MCF 10A (cell line): ENCODE results near the gene PTX4. TPM values are rescaled to one million over a fixed set of nuclear protein-coding genes. Genes with fewer than 3 reads are reported as not detected.

ENCODE experiments used
- BruUV-seq: library from RNA; stranded (reverse); fragments of 400-500 nt; replicated peaks from 2 replicates; lab custom pipeline; 2021; lab: Mats Ljungman, UMichigan
- CTCF ChIA-PET: fragments of 300-600 bp; sonication (Branson Sonifier 250); formaldehyde crosslinking; extraction: SDS; loops from one replicate; lab custom pipeline; 2021; ENCODE audit warnings: antibody characterized with exemption, inconsistent platforms; lab: Yijun Ruan, JAX
- POLR2A ChIA-PET: fragments of 300-600, 350-650 bp; sonication (Branson Sonifier 250); formaldehyde crosslinking; extraction: SDS; loops from one replicate; lab custom pipeline; 2020; ENCODE audit warnings: antibody characterized with exemption, inconsistent platforms; lab: Yijun Ruan, JAX
- DNase-seq: peaks from one replicate; pipeline ENCODE4 v3.0.0-alpha.2; 2018; ENCODE audit not compliant: unreplicated experiment
- H3K27ac Mint-ChIP-seq: one replicate; pipeline ENCODE4 v1.8.0; 2022; ENCODE audit warnings: mild to moderate bottlenecking, low read depth, mixed read lengths; ENCODE audit not compliant: unreplicated experiment
- H3K27me3 Mint-ChIP-seq: one replicate; pipeline ENCODE4 v1.8.0; 2022; ENCODE audit warnings: mixed read lengths; ENCODE audit not compliant: insufficient read depth, unreplicated experiment
- H3K36me3 Mint-ChIP-seq: one replicate; pipeline ENCODE4 v1.8.0; 2022; ENCODE audit warnings: mild to moderate bottlenecking, moderate library complexity, mixed read lengths; ENCODE audit not compliant: insufficient read depth, unreplicated experiment
- H3K4me1 Mint-ChIP-seq: one replicate; pipeline ENCODE4 v1.8.0; 2022; ENCODE audit warnings: mixed read lengths; ENCODE audit not compliant: insufficient read depth, unreplicated experiment
- H3K4me3 Mint-ChIP-seq: one replicate; pipeline ENCODE4 v1.8.0; 2022; ENCODE audit warnings: mild to moderate bottlenecking, moderate library complexity, mixed read lengths; ENCODE audit not compliant: unreplicated experiment
- H3K9me3 Mint-ChIP-seq: one replicate; pipeline ENCODE4 v1.8.0; 2022; ENCODE audit warnings: mixed read lengths; ENCODE audit not compliant: unreplicated experiment
- intact Hi-C: fragments of 100-400 bp; cut with micrococcal nuclease; formaldehyde crosslinking; loops from 2 replicates; pipeline ENCODE4 v1.14.1; 2022
- total RNA-seq: library from RNA; stranded (reverse); gene quantifications from 2 replicates; pipeline ENCODE4 v1.2.3, GENCODE V29; 2022
- TF ChIP-seq, protein P1 (sequence below): fragments of 200-600 bp; IDR thresholded peaks from one replicate; pipeline ENCODE4 v1.8.0; 2022; ENCODE audit warnings: antibody characterized with exemption, mild to moderate bottlenecking; ENCODE audit not compliant: unreplicated experiment

PTX4 gene
- total RNA-seq, 1 experiment from 2014 or later: not detected

DNA sequence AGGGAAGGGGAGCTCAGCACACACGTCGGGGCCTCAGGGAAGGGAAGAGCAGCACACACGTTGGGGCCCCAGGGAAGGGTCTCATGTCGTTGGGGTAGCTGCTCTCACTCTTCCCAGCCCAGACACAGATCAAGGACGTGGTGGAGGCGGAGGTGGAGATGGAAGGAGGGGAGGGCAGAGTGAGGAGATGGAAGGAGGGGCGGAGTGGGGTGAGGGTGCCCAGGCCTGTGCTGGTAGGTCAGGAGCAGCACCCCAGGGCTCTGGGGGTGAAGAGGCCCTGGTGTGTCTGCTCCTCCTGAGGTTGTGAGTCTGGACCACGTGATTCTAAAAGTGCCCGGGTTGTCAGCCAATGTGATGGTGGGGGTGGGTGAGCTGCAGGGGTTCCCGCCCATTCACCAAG is 28.8 kb downstream of the PTX4 start:
- intact Hi-C loops: no loop called here

DNA sequence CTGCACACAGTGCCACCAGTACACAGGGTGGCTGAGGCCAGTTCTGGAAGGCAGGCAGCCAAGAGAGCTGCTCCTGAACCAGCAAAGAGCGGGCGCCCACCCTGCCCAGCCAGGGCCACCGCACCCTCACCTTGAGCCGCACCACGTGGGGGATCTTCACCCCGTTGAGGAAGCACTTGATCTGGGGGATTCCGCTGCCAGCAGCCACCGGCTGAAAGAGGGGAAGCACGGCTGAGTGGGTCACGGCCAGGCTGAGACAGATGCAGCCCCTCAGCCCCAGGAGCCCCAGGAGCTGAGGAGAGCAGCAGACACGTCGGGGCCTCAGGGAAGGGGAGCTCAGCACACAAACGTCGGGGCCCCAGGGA is 29.8 kb downstream of the PTX4 start:
- no TSS peak for BruUV-seq
- CTCF ChIA-PET: interaction anchor here (0.5 kb wide), 1 partner anchor 14 kb away, joined by 3 read pairs; no protein-coding TSS in a partner anchor
- intact Hi-C loops: no loop called here

More for the DNA sequence above, 28.8 kb downstream of the PTX4 start:
- no peak for DNase-seq
- Mint-ChIP-seq H3K9me3 (no peaks in the 10 kb centered on the region), H3K27me3 (no peaks in the 10 kb centered on the region), H3K36me3 (peaks cover 49% of the 10 kb centered on the region), H3K4me3 (no peak overlapping the region), H3K27ac (no peak overlapping the region), H3K4me1 (no peaks in the 10 kb centered on the region)
- TF ChIP-seq, protein P1, sequence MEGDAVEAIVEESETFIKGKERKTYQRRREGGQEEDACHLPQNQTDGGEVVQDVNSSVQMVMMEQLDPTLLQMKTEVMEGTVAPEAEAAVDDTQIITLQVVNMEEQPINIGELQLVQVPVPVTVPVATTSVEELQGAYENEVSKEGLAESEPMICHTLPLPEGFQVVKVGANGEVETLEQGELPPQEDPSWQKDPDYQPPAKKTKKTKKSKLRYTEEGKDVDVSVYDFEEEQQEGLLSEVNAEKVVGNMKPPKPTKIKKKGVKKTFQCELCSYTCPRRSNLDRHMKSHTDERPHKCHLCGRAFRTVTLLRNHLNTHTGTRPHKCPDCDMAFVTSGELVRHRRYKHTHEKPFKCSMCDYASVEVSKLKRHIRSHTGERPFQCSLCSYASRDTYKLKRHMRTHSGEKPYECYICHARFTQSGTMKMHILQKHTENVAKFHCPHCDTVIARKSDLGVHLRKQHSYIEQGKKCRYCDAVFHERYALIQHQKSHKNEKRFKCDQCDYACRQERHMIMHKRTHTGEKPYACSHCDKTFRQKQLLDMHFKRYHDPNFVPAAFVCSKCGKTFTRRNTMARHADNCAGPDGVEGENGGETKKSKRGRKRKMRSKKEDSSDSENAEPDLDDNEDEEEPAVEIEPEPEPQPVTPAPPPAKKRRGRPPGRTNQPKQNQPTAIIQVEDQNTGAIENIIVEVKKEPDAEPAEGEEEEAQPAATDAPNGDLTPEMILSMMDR: no peak
- POLR2A ChIA-PET: interaction anchor here (0.6 kb wide), 1 partner anchor 79 kb away, joined by 4 read pairs; no protein-coding TSS in a partner anchor
- BruUV-seq: no TSS peak
- CTCF ChIA-PET: no interaction called here

DNA sequence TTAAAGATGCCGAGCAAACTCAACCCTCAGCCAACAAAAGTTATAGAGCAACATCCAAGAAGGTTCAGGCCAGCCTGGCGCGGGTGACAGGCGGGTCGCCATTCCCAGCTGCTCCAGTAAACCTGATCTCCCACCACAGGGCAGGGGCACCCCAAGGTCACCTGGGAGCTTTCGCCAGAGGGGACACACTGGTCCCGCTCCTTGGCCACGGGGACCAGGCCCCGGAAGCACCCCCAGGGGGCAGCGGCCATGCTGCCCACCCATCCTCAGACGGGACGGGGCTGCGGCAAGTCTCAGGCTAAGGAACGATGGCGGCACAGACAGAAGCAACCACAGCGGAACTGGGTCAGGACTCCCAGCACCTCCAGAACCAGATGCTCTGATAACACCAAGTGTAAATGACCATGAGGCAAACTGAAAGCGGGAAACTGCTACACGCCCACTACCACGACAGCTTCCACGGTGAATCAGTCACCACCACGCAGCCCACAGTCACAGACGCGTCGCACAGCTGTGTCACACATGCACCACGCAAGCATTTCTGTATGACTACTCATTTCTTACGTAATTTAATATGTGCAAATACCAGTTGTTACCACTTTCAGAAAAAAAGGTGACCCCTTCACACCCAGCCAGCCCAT is 30.3 kb downstream of the PTX4 start:
- POLR2A ChIA-PET: interaction anchor here (1.1 kb wide), 1 partner anchor 34 kb away, joined by 3 read pairs; no protein-coding TSS in a partner anchor
- DNase-seq: no peak
- TF ChIP-seq, protein P1: no peak
- Mint-ChIP-seq H3K27me3 (no peaks in the 10 kb centered on the region), H3K4me3 (no peak overlapping the region), H3K4me1 (no peaks in the 10 kb centered on the region), H3K27ac (no peak overlapping the region), H3K36me3 (peaks cover 46% of the 10 kb centered on the region), H3K9me3 (no peaks in the 10 kb centered on the region)
- no TSS peak for BruUV-seq
- intact Hi-C loops: no loop called here
- CTCF ChIA-PET: no interaction called here

More for the DNA sequence above, 29.8 kb downstream of the PTX4 start:
- Mint-ChIP-seq H3K36me3 (peaks cover 43% of the 10 kb centered on the region), H3K4me1 (no peaks in the 10 kb centered on the region), H3K4me3 (no peak overlapping the region), H3K27ac (no peak overlapping the region), H3K9me3 (no peaks in the 10 kb centered on the region), H3K27me3 (no peaks in the 10 kb centered on the region)
- POLR2A ChIA-PET: no interaction called here
- DNase-seq: no peak
- TF ChIP-seq, protein P1: no peak

DNA sequence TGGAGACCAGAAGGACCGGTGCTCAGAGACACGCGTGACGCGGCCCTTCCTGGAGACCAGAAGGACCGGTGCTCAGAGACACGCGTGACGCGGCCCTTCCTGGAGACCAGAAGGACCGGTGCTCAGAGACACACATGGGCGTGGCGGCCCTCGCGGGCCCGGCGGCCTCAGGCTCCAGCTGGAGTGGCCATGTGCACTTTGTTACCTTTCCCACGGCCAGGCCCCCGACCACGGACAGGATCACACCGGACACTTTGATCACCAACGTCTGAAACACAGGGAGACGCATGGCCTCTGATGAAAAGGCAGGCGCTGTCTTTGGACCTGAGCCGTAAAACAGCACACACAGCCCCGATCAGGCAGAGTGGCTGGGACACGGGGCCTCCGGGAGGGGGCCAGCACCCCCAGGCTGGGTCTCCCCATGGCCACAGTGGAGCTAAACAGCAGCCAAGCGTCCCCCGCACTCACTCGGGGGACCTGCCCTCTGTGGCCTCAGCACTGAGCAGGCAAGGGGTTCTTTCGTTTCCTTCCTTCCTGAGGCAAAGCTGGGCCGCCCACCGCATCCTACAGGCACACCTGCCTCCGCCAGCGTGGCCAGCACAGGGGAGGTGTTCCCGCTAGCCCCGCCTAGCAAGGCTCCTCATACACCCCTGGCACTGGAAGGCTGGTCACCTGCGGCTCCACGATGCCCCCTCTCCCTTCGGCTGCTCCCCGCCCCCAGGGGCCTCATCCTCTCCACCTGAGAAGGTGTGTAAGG is 31.1 kb downstream of the PTX4 start:
- TF ChIP-seq, protein P1: no peak
- intact Hi-C loops: no loop called here
- no peak for DNase-seq
- H3K27me3 Mint-ChIP-seq: no peaks in the 10 kb centered on the region
- ChIA-PET CTCF (no interaction called here), POLR2A (interaction anchor here (1.1 kb wide), 1 partner anchor 33 kb away, joined by 3 read pairs; no protein-coding TSS in a partner anchor)
- BruUV-seq: no TSS peak
- H3K9me3 Mint-ChIP-seq: no peaks in the 10 kb centered on the region
- no peak overlapping the region for H3K4me3 Mint-ChIP-seq
- H3K27ac Mint-ChIP-seq: no peak overlapping the region
- peaks cover 45% of the 10 kb centered on the region for H3K36me3 Mint-ChIP-seq
- H3K4me1 Mint-ChIP-seq: no peaks in the 10 kb centered on the region
